Glutamatergic neuron (in vitro differentiated cells): ENCODE measurements around the gene FMN1. TPM values are rescaled to one million over a fixed set of nuclear protein-coding genes. Genes with fewer than 3 reads are reported as not detected.

Experiments used
- DNase-seq: peaks from one replicate; pipeline ENCODE4 v3.0.0; 2022
- H3K27ac Mint-ChIP-seq: one replicate; pipeline ENCODE4 v1.8.0; 2020; ENCODE audit warnings: mild to moderate bottlenecking, mixed read lengths, inconsistent platforms; ENCODE audit not compliant: unreplicated experiment
- H3K27me3 Mint-ChIP-seq: one replicate; pipeline ENCODE4 v1.8.0; 2020; ENCODE audit warnings: mild to moderate bottlenecking, moderate library complexity, mixed read lengths, inconsistent platforms; ENCODE audit not compliant: unreplicated experiment
- H3K36me3 Mint-ChIP-seq: one replicate; pipeline ENCODE4 v1.8.0; 2020; ENCODE audit warnings: mild to moderate bottlenecking, mixed read lengths, inconsistent platforms; ENCODE audit not compliant: unreplicated experiment
- H3K4me1 Mint-ChIP-seq: one replicate; pipeline ENCODE4 v1.8.0; 2020; ENCODE audit warnings: mild to moderate bottlenecking, low read depth, mixed read lengths, inconsistent platforms; ENCODE audit not compliant: unreplicated experiment
- H3K4me3 Mint-ChIP-seq: one replicate; pipeline ENCODE4 v1.8.0; 2020; ENCODE audit warnings: mild to moderate bottlenecking, mixed read lengths, inconsistent platforms; ENCODE audit not compliant: unreplicated experiment
- H3K9me3 Mint-ChIP-seq: one replicate; pipeline ENCODE4 v1.8.0; 2020; ENCODE audit warnings: mild to moderate bottlenecking, moderate library complexity, mixed read lengths, inconsistent platforms; ENCODE audit not compliant: unreplicated experiment
- CTCF ChIP-seq: fragments of 200-600 bp; sonication (generic); IDR thresholded peaks from one replicate; pipeline ENCODE4 v1.5.0; 2021; ENCODE audit not compliant: partially characterized antibody, unreplicated experiment
- total RNA-seq: library from RNA; stranded (reverse); fragmentation: NEBNext Ultra II Directional; extraction: Animal tissue kit (Norgen Biotek cat#: 25700); gene quantifications from one replicate; pipeline ENCODE4 v1.2.1, GENCODE V29; 2021; ENCODE audit not compliant: unreplicated experiment

Gene FMN1
- total RNA-seq, 1 donor from 2014 or later = 1.1 TPM

- Mint-ChIP-seq H3K27ac (no peak overlapping the region), H3K4me3 (no peak overlapping the region), H3K36me3 (no peaks in the 10 kb centered on the region), H3K9me3 (no peaks in the 10 kb centered on the region), H3K4me1 (no peaks in the 10 kb centered on the region), H3K27me3 (no peaks in the 10 kb centered on the region)
- no peak for DNase-seq
- TF ChIP-seq CTCF = no peak
These were observed 285.6 kb downstream of the FMN1 start for GRCh38 chr15:32908872-32909271.

GRCh38 chr15:32908135-32908801, 286.2 kb downstream of the FMN1 start:
- no peaks in the 10 kb centered on the region for H3K36me3 Mint-ChIP-seq
- no peaks in the 10 kb centered on the region for H3K27me3 Mint-ChIP-seq
- TF ChIP-seq CTCF = no peak
- no peaks in the 10 kb centered on the region for H3K4me1 Mint-ChIP-seq
- H3K9me3 Mint-ChIP-seq = no peaks in the 10 kb centered on the region
- no peak overlapping the region for H3K27ac Mint-ChIP-seq
- DNase-seq = no peak
- H3K4me3 Mint-ChIP-seq = no peak overlapping the region

DNA sequence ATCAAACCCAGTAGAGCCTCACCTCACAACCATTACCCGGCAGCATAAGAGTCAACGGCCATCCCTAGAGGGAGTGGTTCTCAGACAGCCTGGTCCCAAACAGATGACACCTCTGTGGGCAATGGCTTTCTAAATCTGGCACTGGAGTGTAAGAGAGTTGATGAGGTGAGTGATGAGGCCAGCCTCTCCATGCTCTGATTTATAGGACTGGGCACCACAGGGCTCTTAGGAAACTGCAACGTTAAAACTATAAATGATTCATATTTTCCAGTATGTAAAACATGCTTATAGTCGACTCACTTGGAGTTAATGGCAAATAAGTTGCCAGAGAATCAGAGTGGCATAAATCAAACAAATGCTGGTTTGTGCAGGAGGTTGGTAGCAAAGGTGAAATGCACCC, 289.0 kb downstream of the FMN1 start:
- Mint-ChIP-seq H3K4me3 (no peak overlapping the region), H3K4me1 (no peaks in the 10 kb centered on the region), H3K27me3 (no peaks in the 10 kb centered on the region), H3K36me3 (no peaks in the 10 kb centered on the region), H3K27ac (no peak overlapping the region), H3K9me3 (no peaks in the 10 kb centered on the region)
- no peak for DNase-seq
- no peak for TF ChIP-seq CTCF

DNA sequence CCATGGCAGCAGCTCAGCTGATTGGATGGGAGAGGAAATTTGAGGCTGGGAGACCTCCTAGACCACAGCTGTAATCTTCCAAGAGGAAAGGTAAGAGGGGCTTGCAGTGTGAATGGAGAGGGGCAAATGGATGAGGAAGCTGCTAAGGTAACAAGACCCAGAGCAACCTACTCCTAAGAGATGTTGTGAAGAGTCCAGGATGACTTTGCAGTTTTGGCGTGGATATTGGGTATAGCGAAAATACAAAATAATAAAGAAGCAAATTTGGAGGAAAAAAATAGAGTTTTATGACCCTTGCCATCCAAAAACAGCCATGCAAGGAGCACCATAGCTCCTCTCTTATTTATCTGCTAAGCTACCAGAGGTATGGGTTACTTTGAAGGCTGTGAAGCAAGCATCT, 290.1 kb downstream of the FMN1 start:
- no peak for DNase-seq
- H3K36me3 Mint-ChIP-seq = no peaks in the 10 kb centered on the region
- no peak for TF ChIP-seq CTCF
- H3K27ac Mint-ChIP-seq = no peak overlapping the region
- H3K27me3 Mint-ChIP-seq = no peaks in the 10 kb centered on the region
- no peak overlapping the region for H3K4me3 Mint-ChIP-seq
- H3K4me1 Mint-ChIP-seq = no peaks in the 10 kb centered on the region
- H3K9me3 Mint-ChIP-seq = no peaks in the 10 kb centered on the region

GRCh38 chr15:32903591-32904290, 290.8 kb downstream of the FMN1 start:
- no peaks in the 10 kb centered on the region for H3K36me3 Mint-ChIP-seq
- TF ChIP-seq CTCF = no peak
- no peaks in the 10 kb centered on the region for H3K9me3 Mint-ChIP-seq
- no peaks in the 10 kb centered on the region for H3K27me3 Mint-ChIP-seq
- no peak overlapping the region for H3K27ac Mint-ChIP-seq
- no peak for DNase-seq
- no peak overlapping the region for H3K4me3 Mint-ChIP-seq
- H3K4me1 Mint-ChIP-seq = peaks cover 6% of the 10 kb centered on the region
